ENCODE measurements around the gene KMO. TPM values are rescaled to one million over a fixed set of nuclear protein-coding genes. Genes with fewer than 3 reads are reported as not detected.
A peak's percentile ranks its signal among the peaks of the same experiment; 100 is the strongest.

The KMO gene
- not detected in 2 replicates for total RNA-seq (2016; rRNA removed; fragmentation: Illumina TruSeq; extraction: Trizol)
- total RNA-seq (2016; cell fraction: cytosol; rRNA removed; fragmentation: Illumina TruSeq; extraction: Trizol; ENCODE audit: low read depth): not detected in 2 replicates
- total RNA-seq (2016; cell fraction: insoluble cytoplasmic fraction; rRNA removed; fragmentation: Illumina TruSeq; extraction: Trizol): not detected in 2 replicates
- not detected in 2 replicates for total RNA-seq (2016; cell fraction: membrane; rRNA removed; fragmentation: Illumina TruSeq; extraction: Trizol)
- not detected in 2 replicates for total RNA-seq (2016; cell fraction: nucleus; rRNA removed; fragmentation: Illumina TruSeq; extraction: Trizol)
- polyA plus RNA-seq (2011; rRNA removed): 0.01 TPM in 2 replicates
- 0.12 TPM in 1 of 2 replicates, not detected in the other for polyA plus RNA-seq (2011; cell fraction: cytosol; rRNA removed)
- not detected in 2 replicates for polyA plus RNA-seq (2011; cell fraction: nucleus; rRNA removed)
- 0.07 and 0.08 TPM in 2 replicates for polyA plus RNA-seq (2012)
- polyA plus RNA-seq (2016; cell fraction: cytosol; fragmentation: Illumina TruSeq; extraction: Trizol; ENCODE audit: low read depth): not detected in 2 replicates
- not detected in 2 replicates for polyA plus RNA-seq (2016; cell fraction: insoluble cytoplasmic fraction; fragmentation: Illumina TruSeq; extraction: Trizol; ENCODE audit: low read depth)
- polyA plus RNA-seq (2016; cell fraction: membrane; fragmentation: Illumina TruSeq; extraction: Trizol; ENCODE audit: low read depth): not detected in 2 replicates
- polyA plus RNA-seq (2016; cell fraction: nucleus; fragmentation: Illumina TruSeq; extraction: Trizol; ENCODE audit: insufficient read depth, low read depth): not detected in 2 replicates
- polyA minus RNA-seq (2011; rRNA and poly(A)+ RNA removed; ENCODE audit: low replicate concordance): not detected in 2 replicates
- polyA minus RNA-seq (2011; cell fraction: cytosol; rRNA and poly(A)+ RNA removed): not detected in 2 replicates
- not detected in 2 replicates for polyA minus RNA-seq (2011; cell fraction: nucleus; rRNA and poly(A)+ RNA removed)
- Bru-seq, nascent RNA: not detected
- percentile 2 among the genes with signal in this experiment for BruChase-seq, experiment 1, labeled RNA remaining after a 6-hour chase
- percentile 3 among the genes with signal in this experiment for BruChase-seq, experiment 2, labeled RNA remaining after a 2-hour chase
- long read RNA-seq, experiment 1: 0 reads
- long read RNA-seq, experiment 2: 0 reads

DNA sequence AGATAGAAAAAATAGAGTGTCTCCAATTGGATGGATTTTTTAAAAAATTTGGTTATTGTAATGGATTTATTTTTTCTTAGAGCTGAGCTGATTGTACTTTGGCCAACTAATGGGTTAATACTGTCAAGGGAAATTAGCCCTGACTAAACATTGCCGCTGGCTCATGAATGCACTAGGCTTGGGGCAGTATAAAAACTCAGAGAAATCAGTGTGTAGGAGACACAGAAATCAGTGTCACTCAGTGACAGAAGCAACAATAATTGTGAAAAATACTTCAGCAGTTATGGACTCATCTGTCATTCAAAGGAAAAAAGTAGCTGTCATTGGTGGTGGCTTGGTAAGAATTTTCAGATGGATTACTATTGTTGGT, at the start of gene KMO:
TSS of gene KMO (plus strand) at position 217 of the 370 bp plus-strand sequence. CDS start at position 284, 67 bp downstream.
- FAIRE-seq: no peak
- Histone ChIP-seq H3K27me3 (ENCODE audit: control insufficient read depth in 1 of 2, insufficient read depth in 2 of 2, low read length in 2 of 2) (no peaks in the 10 kb centered on the region; a peak in 1 of 5 replicates), H2AFZ (ENCODE audit: low read length) (peak within 1 kb of the TSS; percentile 97), H3K79me2 (ENCODE audit: insufficient read depth, low read length) (no peaks in the 10 kb centered on the region), H3K4me1 (ENCODE audit: insufficient read depth, low read length) (0 out of 2 replicates have a peak, but pooled peaks cover 7% of the 10 kb centered on the region), H3K4me3 (replicated peaks in 1 of 3; ENCODE audit: insufficient read depth in 1 of 3, low read depth in 2 of 3, low read length in 3 of 3) (peak within 1 kb of the TSS; percentile 66 to 85 (median 68)), H4K20me1 (ENCODE audit: insufficient read depth, low read length) (no peaks in the 10 kb centered on the region), H3K9me3 (ENCODE audit: low read length) (no peaks in the 10 kb centered on the region), H3K36me3 (replicated peaks in 1 of 2; ENCODE audit: control insufficient read depth in 1 of 2, insufficient read depth in 2 of 2, low read length in 2 of 2) (no peaks in the 10 kb centered on the region), H3K9ac (ENCODE audit: insufficient read depth, low read depth, low read length) (peak within 1 kb of the TSS; percentile 66), H3K4me2 (ENCODE audit: low read depth, low read length) (peak within 1 kb of the TSS; percentile 81), H3K27ac (ENCODE audit: extremely low read length, insufficient read depth, low read length) (no peak within 1 kb of the TSS)
- intact Hi-C loops (cut with micrococcal nuclease; ENCODE audit: unreplicated experiment): loop anchor here (5.0 kb wide), 1 partner anchor 80 kb away; no protein-coding TSS in a partner anchor
- ChIA-PET POLR2A (no interaction called here), CTCF (ENCODE audit: low intra/inter-chr PET ratio, low total read pairs) (interaction anchor here (0.8 to 1.6 kb wide), 2 partner anchors 95 to 303 kb away, joined by 3 to 6 read pairs; no protein-coding TSS in a partner anchor)
- in situ Hi-C loops (cut with HindIII; ENCODE audit: extremely low pct_ligation_motif_present, low pct_unique_long_range_greater_than_20kb): loop anchor here (5.0 to 25.0 kb wide), 2 partner anchors 305 to 455 kb away; partner anchors contain the start of gene MAP1LC3C
- peak; percentile 71 for ATAC-seq
- 0% methylated on average over 1 of the region's 1 CpG for WGBS (ENCODE audit: low lambda C conversion rate)
- DNase-seq (ENCODE audit: low spot score): no peak
- TF ChIP-seq NRL (CRISPR knock-in tag; IDR thresholded peaks at IDR 0.05; ENCODE audit: borderline replicate concordance): no peak
- peak; percentile 95 for TF ChIP-seq ZNF652 (CRISPR knock-in tag; IDR thresholded peaks at IDR 0.05; ENCODE audit: borderline replicate concordance, low read depth)
- no peak for TF ChIP-seq MTA1 (CRISPR knock-in tag; IDR thresholded peaks at IDR 0.05; ENCODE audit: borderline replicate concordance)
- TF ChIP-seq ZFP36L2 (CRISPR knock-in tag; IDR thresholded peaks at IDR 0.05): no peak
- TF ChIP-seq, protein P1, sequence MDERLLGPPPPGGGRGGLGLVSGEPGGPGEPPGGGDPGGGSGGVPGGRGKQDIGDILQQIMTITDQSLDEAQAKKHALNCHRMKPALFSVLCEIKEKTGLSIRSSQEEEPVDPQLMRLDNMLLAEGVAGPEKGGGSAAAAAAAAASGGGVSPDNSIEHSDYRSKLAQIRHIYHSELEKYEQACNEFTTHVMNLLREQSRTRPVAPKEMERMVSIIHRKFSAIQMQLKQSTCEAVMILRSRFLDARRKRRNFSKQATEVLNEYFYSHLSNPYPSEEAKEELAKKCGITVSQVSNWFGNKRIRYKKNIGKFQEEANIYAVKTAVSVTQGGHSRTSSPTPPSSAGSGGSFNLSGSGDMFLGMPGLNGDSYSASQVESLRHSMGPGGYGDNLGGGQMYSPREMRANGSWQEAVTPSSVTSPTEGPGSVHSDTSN (CRISPR knock-in tag; IDR thresholded peaks at IDR 0.05): no peak
- TF ChIP-seq ZNF24 (IDR thresholded peaks at IDR 0.05): no peak
- BruUV-seq (replicated peaks): no TSS peak

Measured in HepG2 (cell line).